MCF 10A (cell line): ENCODE results near the gene ATRN. TPM values are rescaled to one million over a fixed set of nuclear protein-coding genes. Genes with fewer than 3 reads are reported as not detected.

Experiments used
- BruUV-seq: library from RNA; stranded (reverse); fragments of 400-500 nt; replicated peaks from 2 replicates; lab custom pipeline; 2021; lab: Mats Ljungman, UMichigan
- CTCF ChIA-PET: fragments of 300-600 bp; sonication (Branson Sonifier 250); formaldehyde crosslinking; extraction: SDS; loops from one replicate; lab custom pipeline; 2021; ENCODE audit warnings: antibody characterized with exemption, inconsistent platforms; lab: Yijun Ruan, JAX
- POLR2A ChIA-PET: fragments of 300-600, 350-650 bp; sonication (Branson Sonifier 250); formaldehyde crosslinking; extraction: SDS; loops from one replicate; lab custom pipeline; 2020; ENCODE audit warnings: antibody characterized with exemption, inconsistent platforms; lab: Yijun Ruan, JAX
- DNase-seq: peaks from one replicate; pipeline ENCODE4 v3.0.0-alpha.2; 2018; ENCODE audit not compliant: unreplicated experiment
- H3K27ac Mint-ChIP-seq: one replicate; pipeline ENCODE4 v1.8.0; 2022; ENCODE audit warnings: mild to moderate bottlenecking, low read depth, mixed read lengths; ENCODE audit not compliant: unreplicated experiment
- H3K27me3 Mint-ChIP-seq: one replicate; pipeline ENCODE4 v1.8.0; 2022; ENCODE audit warnings: mixed read lengths; ENCODE audit not compliant: insufficient read depth, unreplicated experiment
- H3K36me3 Mint-ChIP-seq: one replicate; pipeline ENCODE4 v1.8.0; 2022; ENCODE audit warnings: mild to moderate bottlenecking, moderate library complexity, mixed read lengths; ENCODE audit not compliant: insufficient read depth, unreplicated experiment
- H3K4me1 Mint-ChIP-seq: one replicate; pipeline ENCODE4 v1.8.0; 2022; ENCODE audit warnings: mixed read lengths; ENCODE audit not compliant: insufficient read depth, unreplicated experiment
- H3K4me3 Mint-ChIP-seq: one replicate; pipeline ENCODE4 v1.8.0; 2022; ENCODE audit warnings: mild to moderate bottlenecking, moderate library complexity, mixed read lengths; ENCODE audit not compliant: unreplicated experiment
- H3K9me3 Mint-ChIP-seq: one replicate; pipeline ENCODE4 v1.8.0; 2022; ENCODE audit warnings: mixed read lengths; ENCODE audit not compliant: unreplicated experiment
- CTCF ChIP-seq: fragments of 200-600 bp; IDR thresholded peaks from one replicate; pipeline ENCODE4 v1.8.0; 2022; ENCODE audit warnings: antibody characterized with exemption, mild to moderate bottlenecking; ENCODE audit not compliant: unreplicated experiment
- intact Hi-C: fragments of 100-400 bp; cut with micrococcal nuclease; formaldehyde crosslinking; loops from 2 replicates; pipeline ENCODE4 v1.14.1; 2022
- total RNA-seq: library from RNA; stranded (reverse); gene quantifications from 2 replicates; pipeline ENCODE4 v1.2.3, GENCODE V29; 2022

Gene ATRN
- total RNA-seq, 1 experiment from 2014 or later: 29.7 TPM

- BruUV-seq: no TSS peak
- DNase-seq: no peak
- H3K27me3 Mint-ChIP-seq: no peaks in the 10 kb centered on the region
- ChIA-PET POLR2A (interaction anchor here (1.2 kb wide), 1 partner anchor 8 kb away, joined by 3 read pairs; no protein-coding TSS in a partner anchor), CTCF (interaction anchor here (0.6 to 1.2 kb wide), 3 partner anchors 60 to 65 kb away, joined by 3 to 4 read pairs (median 3); no protein-coding TSS in a partner anchor)
- no peak overlapping the region for H3K4me3 Mint-ChIP-seq
- H3K4me1 Mint-ChIP-seq: no peaks in the 10 kb centered on the region
- intact Hi-C loops: no loop called here
- no peak overlapping the region for H3K27ac Mint-ChIP-seq
- no peaks in the 10 kb centered on the region for H3K9me3 Mint-ChIP-seq
- peaks cover 29% of the 10 kb centered on the region for H3K36me3 Mint-ChIP-seq
- TF ChIP-seq CTCF: no peak
These were observed 180.6 kb downstream of the ATRN start for GRCh38 chr20:3651204-3651962.

GRCh38 chr20:3652221-3652620 is 181.4 kb downstream of the ATRN start:
- Mint-ChIP-seq H3K27me3 (no peaks in the 10 kb centered on the region), H3K27ac (no peak overlapping the region), H3K4me3 (no peak overlapping the region), H3K4me1 (no peaks in the 10 kb centered on the region), H3K36me3 (peaks cover 23% of the 10 kb centered on the region), H3K9me3 (no peaks in the 10 kb centered on the region)
- no peak for DNase-seq
- intact Hi-C loops: no loop called here
- TF ChIP-seq CTCF: no peak
- BruUV-seq: no TSS peak
- CTCF ChIA-PET: interaction anchor here (0.8 to 1.2 kb wide), 2 partner anchors 59 to 64 kb away, joined by 3 read pairs; no protein-coding TSS in a partner anchor
- POLR2A ChIA-PET: interaction anchor here (1.2 kb wide), 1 partner anchor 9 kb away, joined by 3 read pairs; no protein-coding TSS in a partner anchor

GRCh38 chr20:3652676-3653596 is 182.1 kb downstream of the ATRN start:
- Mint-ChIP-seq H3K27me3 (no peaks in the 10 kb centered on the region), H3K9me3 (no peaks in the 10 kb centered on the region), H3K4me1 (no peaks in the 10 kb centered on the region), H3K4me3 (no peak overlapping the region), H3K27ac (no peak overlapping the region), H3K36me3 (peaks cover 21% of the 10 kb centered on the region)
- DNase-seq: no peak
- no TSS peak for BruUV-seq
- no peak for TF ChIP-seq CTCF
- POLR2A ChIA-PET: no interaction called here
- intact Hi-C loops: no loop called here
- CTCF ChIA-PET: interaction anchor here (1.2 kb wide), 1 partner anchor 58 kb away, joined by 3 read pairs; no protein-coding TSS in a partner anchor

GRCh38 chr20:3653921-3654320 is 183.1 kb downstream of the ATRN start:
- H3K36me3 Mint-ChIP-seq: peaks cover 17% of the 10 kb centered on the region
- BruUV-seq: no TSS peak
- POLR2A ChIA-PET: no interaction called here
- DNase-seq: no peak
- H3K4me1 Mint-ChIP-seq: peaks cover 4% of the 10 kb centered on the region
- no peak for TF ChIP-seq CTCF
- H3K27me3 Mint-ChIP-seq: peaks cover 7% of the 10 kb centered on the region
- H3K4me3 Mint-ChIP-seq: no peak overlapping the region
- CTCF ChIA-PET: interaction anchor here (1.1 kb wide), 1 partner anchor 23 kb away, joined by 4 read pairs; no protein-coding TSS in a partner anchor
- intact Hi-C loops: no loop called here
- no peaks in the 10 kb centered on the region for H3K9me3 Mint-ChIP-seq
- H3K27ac Mint-ChIP-seq: no peak overlapping the region
